Measurements from ENCODE around the gene FBXL5.

Gene FBXL5

GRCh38 chr4:15702941-15703403 lies 47.8 kb upstream of the FBXL5 start, which contains the start of gene BST1:
Gene BST1 (plus strand): TSS chr4:15703065. CDS start chr4:15703145, 80 bp downstream.
- Histone ChIP-seq H3K9ac (ENCODE audit: low read length) (no peak within 1 kb of the TSS), H3K9me3 (ENCODE audit: insufficient read depth, low read length) (peaks cover 6% of the 10 kb centered on the region), H3K36me3 (replicated peaks; ENCODE audit: low read depth, low read length) (no peaks in the 10 kb centered on the region), H4K20me1 (ENCODE audit: insufficient read depth, low read length) (no peaks in the 10 kb centered on the region), H3K4me3 (ENCODE audit: low read length) (no peak within 1 kb of the TSS), H3K27me3 (ENCODE audit: low read depth, low read length) (no peaks in the 10 kb centered on the region), H3K4me1 (ENCODE audit: low read length) (no peaks in the 10 kb centered on the region), H3K27ac (ENCODE audit: low read length) (no peak within 1 kb of the TSS), H2AFZ (ENCODE audit: low read depth, low read length) (no peak within 1 kb of the TSS), H3K79me2 (ENCODE audit: low read length) (no peaks in the 10 kb centered on the region), H3K4me2 (ENCODE audit: low read length) (no peak within 1 kb of the TSS)
- no peak for TF ChIP-seq EZH2phosphoT487 (IDR thresholded peaks at IDR 0.05; ENCODE audit: low read depth)
- no peak for TF ChIP-seq CTCF (IDR thresholded peaks at IDR 0.05; ENCODE audit: low read depth, low read length)

DNA sequence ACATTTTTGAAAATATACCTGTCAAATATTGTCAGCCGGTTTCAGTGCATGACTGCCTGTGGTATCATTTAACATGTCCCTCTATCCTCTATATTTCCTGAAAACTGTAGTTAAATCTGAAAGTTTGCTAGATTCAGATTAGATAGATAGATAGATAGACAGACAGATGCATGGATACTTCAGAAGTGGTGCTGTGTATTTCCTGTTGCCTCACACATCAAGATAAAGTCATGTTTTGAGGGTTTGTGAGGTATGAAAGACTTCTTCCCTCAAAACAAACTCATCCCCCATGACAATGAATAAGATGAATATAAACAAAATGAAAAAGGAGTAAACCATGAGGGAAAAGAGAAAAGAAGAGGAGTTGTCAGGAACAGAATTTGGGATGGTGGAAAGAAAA lies 41.7 kb upstream of the FBXL5 start:
- Histone ChIP-seq H3K27me3 (ENCODE audit: low read depth, low read length) (no peaks in the 10 kb centered on the region), H3K4me1 (ENCODE audit: low read length) (no peaks in the 10 kb centered on the region), H3K79me2 (ENCODE audit: low read length) (no peaks in the 10 kb centered on the region), H3K9ac (ENCODE audit: low read length) (no peak overlapping the region), H3K9me3 (ENCODE audit: insufficient read depth, low read length) (peaks cover 6% of the 10 kb centered on the region), H3K4me2 (ENCODE audit: low read length) (no peak overlapping the region), H4K20me1 (ENCODE audit: insufficient read depth, low read length) (no peaks in the 10 kb centered on the region), H3K4me3 (ENCODE audit: low read length) (no peak overlapping the region), H2AFZ (ENCODE audit: low read depth, low read length) (no peak overlapping the region), H3K36me3 (replicated peaks; ENCODE audit: low read depth, low read length) (no peaks in the 10 kb centered on the region), H3K27ac (ENCODE audit: low read length) (no peak overlapping the region)
- TF ChIP-seq EZH2phosphoT487 (IDR thresholded peaks at IDR 0.05; ENCODE audit: low read depth) (no peak), CTCF (IDR thresholded peaks at IDR 0.05; ENCODE audit: low read depth, low read length) (no peak)

- Histone ChIP-seq H3K27me3 (ENCODE audit: low read depth, low read length) (no peaks in the 10 kb centered on the region), H3K27ac (ENCODE audit: low read length) (no peak overlapping the region), H4K20me1 (ENCODE audit: insufficient read depth, low read length) (no peaks in the 10 kb centered on the region), H3K4me2 (ENCODE audit: low read length) (no peak overlapping the region), H3K4me1 (ENCODE audit: low read length) (no peaks in the 10 kb centered on the region), H3K79me2 (ENCODE audit: low read length) (no peaks in the 10 kb centered on the region), H2AFZ (ENCODE audit: low read depth, low read length) (no peak overlapping the region), H3K9ac (ENCODE audit: low read length) (no peak overlapping the region), H3K9me3 (ENCODE audit: insufficient read depth, low read length) (peaks cover 6% of the 10 kb centered on the region), H3K36me3 (replicated peaks; ENCODE audit: low read depth, low read length) (no peaks in the 10 kb centered on the region), H3K4me3 (ENCODE audit: low read length) (no peak overlapping the region)
- TF ChIP-seq EZH2phosphoT487 (IDR thresholded peaks at IDR 0.05; ENCODE audit: low read depth) (no peak), CTCF (IDR thresholded peaks at IDR 0.05; ENCODE audit: low read depth, low read length) (no peak)
Measured at GRCh38 chr4:15695729-15696128, 40.6 kb upstream of the FBXL5 start.

GRCh38 chr4:15695240-15695699 lies 40.1 kb upstream of the FBXL5 start:
- Histone ChIP-seq H3K9ac (ENCODE audit: low read length) (no peak overlapping the region), H3K4me3 (ENCODE audit: low read length) (no peak overlapping the region), H3K36me3 (replicated peaks; ENCODE audit: low read depth, low read length) (no peaks in the 10 kb centered on the region), H3K4me2 (ENCODE audit: low read length) (no peak overlapping the region), H3K9me3 (ENCODE audit: insufficient read depth, low read length) (peaks cover 6% of the 10 kb centered on the region), H3K27me3 (ENCODE audit: low read depth, low read length) (no peaks in the 10 kb centered on the region), H4K20me1 (ENCODE audit: insufficient read depth, low read length) (no peaks in the 10 kb centered on the region), H3K4me1 (ENCODE audit: low read length) (no peaks in the 10 kb centered on the region), H3K79me2 (ENCODE audit: low read length) (no peaks in the 10 kb centered on the region), H3K27ac (ENCODE audit: low read length) (no peak overlapping the region), H2AFZ (ENCODE audit: low read depth, low read length) (no peak overlapping the region)
- TF ChIP-seq CTCF (IDR thresholded peaks at IDR 0.05; ENCODE audit: low read depth, low read length) (no peak), EZH2phosphoT487 (IDR thresholded peaks at IDR 0.05; ENCODE audit: low read depth) (no peak)

Data from OCI-LY3 (cell line).